Posterior vena cava (tissue), 2 donors: ENCODE data around the gene RRAS. TPM values are rescaled to one million over a fixed set of nuclear protein-coding genes. Genes with fewer than 3 reads are reported as not detected.
A peak's percentile ranks its signal among the peaks of the same experiment; 100 is the strongest.

Source experiments
- DNase-seq: peaks from one replicate; pipeline ENCODE4 v3.0.0-alpha.2; 2020; ENCODE audit warnings: low spot score
- intact Hi-C, 2 donors: fragments of 100-400 bp; cut with DNase I; formaldehyde crosslinking; loops; one replicate each; pipeline versions ENCODE4 v1.14.1 to v1.14.2; 2022 to 2023
- microRNA-seq, 2 donors: library from miRNA; unstranded; fragments of <30 nt; microRNA quantifications; one replicate each; pipeline ENCODE4 v1.2.0, GENCODE V29; 2020 to 2021; ENCODE audit warnings: borderline microRNAs expressed in 2 of 2
- total RNA-seq, 2 donors: library from RNA; stranded (reverse); fragmentation: NEBNext Ultra II Directional; extraction: Animal tissue kit (Norgen Biotek cat#: 25700); gene quantifications; one replicate each; pipeline ENCODE4 v1.2.1, GENCODE V29; 2021
- donor health status: DM: yes; HTN: yes; CAD: no.
- donor health status: DM: yes; HTN: yes; CAD: no.

Gene RRAS
- total RNA-seq, 2 donors from 2014 or later, result 124 to 173 TPM

GRCh38 chr19:49590971-49591730, 48.8 kb downstream of the RRAS start, which contains the start of gene PRR12:
Gene PRR12 (plus strand): TSS chr19:49591182. CDS start chr19:49591655, 473 bp downstream.
- no peak for DNase-seq
- intact Hi-C loops, result loop anchor here (5.0 kb wide), 1 partner anchor 46 kb away; no protein-coding TSS in a partner anchor

DNA sequence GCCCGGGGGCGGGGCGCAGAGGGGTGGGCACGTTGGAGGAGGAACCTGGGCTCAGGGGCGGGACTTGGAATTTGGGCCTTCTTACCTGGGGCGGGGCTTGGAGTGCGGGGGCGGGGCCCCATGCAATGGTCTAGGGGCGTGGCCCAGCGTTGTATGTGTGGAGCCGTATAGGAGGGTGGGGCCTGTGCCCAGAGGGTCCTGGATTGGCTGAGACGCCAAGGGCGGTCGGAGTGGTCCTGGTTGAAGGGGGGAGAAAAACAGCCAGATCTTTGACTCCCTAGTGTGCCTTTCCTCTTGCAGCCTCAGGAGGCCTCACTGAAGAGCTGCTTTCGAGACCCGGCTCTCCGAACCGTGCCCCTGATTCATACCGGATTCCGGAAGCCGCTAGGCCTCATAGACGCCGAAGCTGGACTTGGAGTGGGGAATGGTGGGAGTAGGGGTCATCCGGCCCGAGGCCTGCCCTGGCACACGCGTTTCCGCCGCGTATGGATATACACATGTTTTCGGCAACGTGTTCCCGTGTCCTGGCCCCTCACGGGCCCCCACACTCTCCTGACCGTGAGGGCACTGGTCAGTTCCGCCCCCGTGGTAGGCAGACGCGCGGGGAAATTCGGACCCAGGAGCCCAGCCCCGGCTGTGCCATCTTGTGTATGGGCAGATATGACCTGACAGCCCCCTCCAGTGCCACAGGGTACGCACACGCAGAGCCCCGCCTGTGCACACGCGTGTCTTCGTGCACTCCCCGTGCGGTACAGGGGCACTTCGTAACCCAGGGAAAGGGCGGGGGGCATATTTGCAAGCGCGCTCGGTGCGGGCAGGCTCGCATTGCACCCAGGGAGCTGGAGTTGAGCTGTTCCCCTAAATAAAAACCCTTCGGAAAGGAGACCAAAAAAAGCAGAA, 49.6 kb downstream of the RRAS start:
- peak; percentile 98 for DNase-seq
- intact Hi-C loops, result loop anchor here (5.0 kb wide), 1 partner anchor 47 kb away; no protein-coding TSS in a partner anchor

GRCh38 chr19:49589502-49589905, 50.4 kb downstream of the RRAS start:
- intact Hi-C loops, result loop anchor here in 1 of 2 donors (5.0 kb wide), 1 partner anchor 83 kb away; no protein-coding TSS in a partner anchor
- DNase-seq, result no peak

DNA sequence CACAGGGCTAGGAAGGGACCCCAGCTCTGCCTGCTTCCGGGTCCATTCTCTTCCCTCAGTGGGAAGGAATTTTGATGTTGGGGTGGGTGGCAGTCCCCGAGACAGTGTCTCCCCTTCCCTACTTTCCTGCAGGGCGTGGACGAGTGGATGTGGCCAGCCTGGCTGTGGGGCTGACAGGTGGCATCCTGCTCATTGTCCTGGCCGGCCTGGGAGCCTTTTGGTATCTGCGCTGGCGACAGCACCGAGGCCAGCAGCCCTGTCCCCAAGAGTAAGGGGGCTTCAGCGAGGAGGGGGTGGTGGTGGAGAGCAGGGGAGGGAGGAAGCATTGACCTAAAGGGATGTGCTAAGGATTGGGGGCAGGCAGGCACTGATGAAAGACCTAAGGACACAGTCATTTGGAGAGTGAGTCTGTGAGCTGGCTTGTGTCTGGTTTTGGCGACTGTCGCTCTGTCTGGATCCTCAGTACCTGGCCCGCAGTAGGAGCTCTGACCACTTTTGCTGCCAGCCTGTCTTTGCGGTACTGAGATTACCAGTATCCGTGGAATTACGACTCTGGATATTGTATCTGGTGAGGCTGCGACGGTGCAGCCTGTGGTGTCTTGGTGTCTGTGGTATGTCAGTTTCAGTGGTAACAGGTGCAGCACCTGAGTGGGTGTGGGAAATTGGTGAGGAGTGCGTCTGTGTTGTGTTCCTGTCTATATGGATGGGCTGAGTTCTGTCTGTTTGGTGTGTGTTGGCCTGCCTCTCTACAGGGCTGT, 51.4 kb downstream of the RRAS start:
- intact Hi-C loops, result loop anchor here in 1 of 2 donors (5.0 kb wide), 1 partner anchor 84 kb away; no protein-coding TSS in a partner anchor

GRCh38 chr19:49587227-49587626, 52.7 kb downstream of the RRAS start:
- intact Hi-C loops, result loop anchor here in 1 of 2 donors (5.0 kb wide), 1 partner anchor 85 kb away; no protein-coding TSS in a partner anchor
- no peak for DNase-seq

More for the DNA sequence above, 51.4 kb downstream of the RRAS start:
- DNase-seq, result no peak

Small RNA genes lying within 50 kb of the gene (microRNA-seq; reads per million reads assigned to microRNA genes)
- gene MIR5088, result 0 to 0.26 reads per million in 2 donors

Other genes starting within 250 kb of the RRAS start
- gene PTH2, start 216.7 kb downstream of the RRAS start, total RNA-seq, result not detected
- not detected for gene GFY, start 214.8 kb downstream of the RRAS start, total RNA-seq
- 1 to 10 TPM; 1.5 to 2.8 TPM for gene SLC17A7, start 198.6 kb downstream of the RRAS start, total RNA-seq
- 10 to 100 TPM; 34.4 to 36.6 TPM for gene PIH1D1, start 188.3 kb downstream of the RRAS start, total RNA-seq
- 10 to 100 TPM; 17.3 to 24.2 TPM for gene ALDH16A1, start 186.9 kb downstream of the RRAS start, total RNA-seq
- gene FLT3LG, start 165.9 kb downstream of the RRAS start, total RNA-seq, result 10 to 100 TPM in 1 of 2 donors, 1 to 10 TPM in 1; 7.3 to 12.0 TPM
- gene RPL13A, start 152.5 kb downstream of the RRAS start, total RNA-seq, result 1,000 to 10,000 TPM; 1,658 to 1,769 TPM
- 1,000 to 10,000 TPM; 1,242 to 1,344 TPM for gene RPS11, start 143.7 kb downstream of the RRAS start, total RNA-seq
- 100 to 1,000 TPM; 192 to 304 TPM for gene FCGRT, start 127.5 kb downstream of the RRAS start, total RNA-seq
- gene RCN3, start 112.1 kb downstream of the RRAS start, total RNA-seq, result 100 to 1,000 TPM in 1 of 2 donors, 10 to 100 TPM in 1; 94.0 to 128 TPM
- gene NOSIP, start 59.6 kb downstream of the RRAS start, total RNA-seq, result 10 to 100 TPM; 35.8 to 36.0 TPM
- gene PRRG2, start 58.8 kb downstream of the RRAS start, total RNA-seq, result under 1 TPM; 0.46 to 0.52 TPM
- 10 to 100 TPM; 18.8 to 21.7 TPM for gene PRR12, start 49.0 kb downstream of the RRAS start, total RNA-seq
- gene SCAF1, start 2.1 kb upstream of the RRAS start, total RNA-seq, result 10 to 100 TPM; 43.5 to 55.1 TPM
- 10 to 100 TPM; 40.6 to 50.9 TPM for gene IRF3, start 25.7 kb upstream of the RRAS start, total RNA-seq
- 1 to 10 TPM; 8.5 to 9.3 TPM for gene BCL2L12, start 25.8 kb upstream of the RRAS start, total RNA-seq
- 10 to 100 TPM; 79.1 to 91.5 TPM for gene PRMT1, start 37.1 kb upstream of the RRAS start, total RNA-seq
- 1 to 10 TPM in 1 of 2 donors, under 1 TPM in 1; 1.00 to 1.0 TPM for gene ADM5, start 49.5 kb upstream of the RRAS start, total RNA-seq
- gene CPT1C, start 51.0 kb upstream of the RRAS start, total RNA-seq, result 10 to 100 TPM; 10.6 to 11.8 TPM
- gene TSKS, start 123.2 kb upstream of the RRAS start, total RNA-seq, result 1 to 10 TPM; 2.0 to 2.7 TPM
- 10 to 100 TPM; 81.7 to 88.1 TPM for gene AP2A1, start 126.9 kb upstream of the RRAS start, total RNA-seq
- gene FUZ, start 173.1 kb upstream of the RRAS start, total RNA-seq, result 10 to 100 TPM in 1 of 2 donors, 1 to 10 TPM in 1; 6.9 to 12.2 TPM
- gene MED25, start 178.1 kb upstream of the RRAS start, total RNA-seq, result 10 to 100 TPM; 25.6 to 25.9 TPM
- 10 to 100 TPM; 78.7 to 95.2 TPM for gene PTOV1, start 211.0 kb upstream of the RRAS start, total RNA-seq
- gene PNKP, start 227.4 kb upstream of the RRAS start, total RNA-seq, result 10 to 100 TPM; 40.5 to 43.4 TPM
- 10 to 100 TPM; 26.5 to 28.9 TPM for gene AKT1S1, start 237.2 kb upstream of the RRAS start, total RNA-seq
- 10 to 100 TPM; 28.7 to 36.3 TPM for gene TBC1D17, start 237.6 kb upstream of the RRAS start, total RNA-seq